Transverse colon (tissue), 1 donor: Measurements from ENCODE around the gene CDK9.

ENCODE experiments used
- EP300 ChIP-seq: sonication (generic); formaldehyde crosslinking; IDR thresholded peaks from one replicate; pipeline ENCODE4 v1.6.1; 2017; ENCODE audit warnings: antibody characterized with exemption, low read depth
- POLR2A ChIP-seq: fragments of 450-650 bp; IDR thresholded peaks from one replicate; pipeline ENCODE4 v1.6.1; 2016; ENCODE audit warnings: antibody characterized with exemption, mild to moderate bottlenecking, moderate library complexity

DNA sequence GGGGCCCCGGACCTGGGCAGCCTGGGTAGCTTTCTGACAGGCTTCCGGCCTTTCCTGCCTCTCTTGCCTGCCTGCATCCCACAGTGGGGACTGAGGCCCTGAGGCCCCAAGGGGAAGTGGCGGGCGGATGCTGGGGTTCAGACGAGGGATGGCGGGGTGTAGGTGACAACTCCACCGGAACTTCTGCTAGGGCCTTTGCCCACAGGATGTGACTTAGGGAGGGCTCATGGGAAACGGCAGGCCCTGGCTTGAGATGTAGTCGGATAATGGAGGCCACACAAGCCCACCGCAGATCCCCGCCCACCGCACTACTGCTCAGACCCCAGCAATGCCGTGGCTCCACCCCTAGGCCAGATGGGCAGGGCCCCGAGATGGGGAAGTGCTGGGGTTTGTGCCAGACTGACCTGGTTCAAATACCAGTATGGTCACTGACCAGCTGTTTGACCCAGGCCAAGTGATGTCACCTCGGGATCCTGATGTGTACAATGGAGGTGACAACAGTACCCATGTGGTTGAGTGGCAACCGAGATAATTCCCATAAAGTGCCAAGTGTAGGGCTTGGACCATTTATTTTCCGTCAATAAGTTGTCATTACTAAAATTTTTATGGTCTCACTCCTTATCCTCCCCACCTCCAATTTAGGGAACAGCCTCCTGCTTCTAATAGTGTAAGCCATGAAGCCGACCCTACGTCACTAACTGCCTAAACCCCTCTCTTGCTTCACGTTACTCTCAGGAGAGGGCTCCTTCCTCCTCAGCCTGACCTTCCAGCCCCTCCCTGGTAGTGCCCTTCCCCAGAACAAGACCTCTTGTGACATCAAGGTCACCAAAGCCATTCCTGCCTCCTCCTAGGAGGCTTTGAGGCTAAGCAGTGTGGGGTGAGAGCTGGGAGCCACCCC, 2.5 kb upstream of the CDK9 start:
- TF ChIP-seq EP300 = no peak
- no peak for TF ChIP-seq POLR2A
